CD4-positive, alpha-beta T cell treated with Interleukin-1 beta for 1 hour (primary cell): ENCODE results near the gene TBC1D7.

Source experiments
- DNase-seq, 2 donors: peaks; one replicate each; pipeline ENCODE4 v3.0.0-alpha.2; 2020 to 2022

TBC1D7 gene

DNA sequence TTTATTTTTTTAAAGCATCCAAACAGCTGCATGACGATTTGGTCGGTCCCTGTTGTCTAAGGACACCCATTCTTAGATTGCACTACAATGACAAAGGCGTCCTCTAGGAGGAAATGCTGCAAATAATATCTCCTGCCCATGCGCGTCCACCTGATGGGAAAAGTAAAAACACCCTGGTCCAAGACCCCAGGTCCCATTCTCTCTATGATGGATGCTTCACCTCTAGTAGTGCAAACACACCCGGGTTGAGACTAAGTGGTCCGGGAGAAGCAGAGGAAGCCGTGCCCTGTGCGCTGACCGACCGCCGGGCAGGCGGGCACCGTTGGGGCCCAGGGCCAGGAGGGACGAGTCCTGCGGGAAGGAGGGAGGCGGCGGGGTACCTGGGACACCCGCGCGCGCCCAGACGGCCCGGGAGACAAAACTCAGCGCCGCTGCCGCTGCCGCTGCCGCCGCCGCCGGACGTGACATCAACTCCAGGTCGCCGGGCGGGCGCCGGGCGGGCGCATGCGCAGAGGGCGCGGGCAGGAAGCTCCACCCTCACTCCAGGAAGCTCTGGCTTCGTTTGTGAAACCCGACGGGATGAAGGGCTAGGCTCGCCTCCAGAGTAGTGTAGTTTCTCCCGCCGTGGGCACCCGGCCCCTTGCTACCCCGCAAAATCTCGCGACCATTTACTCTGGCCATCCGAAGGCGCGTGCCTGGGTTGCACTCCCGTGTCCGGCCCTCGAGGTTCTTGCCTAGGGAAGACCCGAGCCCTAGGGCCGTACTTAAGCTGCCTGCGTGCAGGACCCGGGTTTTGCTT is at the start of gene TBC1D7:
Gene TBC1D7 (minus strand): TSS at position 462 of the 799 bp plus-strand sequence. CDS start 1,639 bp downstream, outside the sequence.
- peak; percentile 94 for DNase-seq

DNA sequence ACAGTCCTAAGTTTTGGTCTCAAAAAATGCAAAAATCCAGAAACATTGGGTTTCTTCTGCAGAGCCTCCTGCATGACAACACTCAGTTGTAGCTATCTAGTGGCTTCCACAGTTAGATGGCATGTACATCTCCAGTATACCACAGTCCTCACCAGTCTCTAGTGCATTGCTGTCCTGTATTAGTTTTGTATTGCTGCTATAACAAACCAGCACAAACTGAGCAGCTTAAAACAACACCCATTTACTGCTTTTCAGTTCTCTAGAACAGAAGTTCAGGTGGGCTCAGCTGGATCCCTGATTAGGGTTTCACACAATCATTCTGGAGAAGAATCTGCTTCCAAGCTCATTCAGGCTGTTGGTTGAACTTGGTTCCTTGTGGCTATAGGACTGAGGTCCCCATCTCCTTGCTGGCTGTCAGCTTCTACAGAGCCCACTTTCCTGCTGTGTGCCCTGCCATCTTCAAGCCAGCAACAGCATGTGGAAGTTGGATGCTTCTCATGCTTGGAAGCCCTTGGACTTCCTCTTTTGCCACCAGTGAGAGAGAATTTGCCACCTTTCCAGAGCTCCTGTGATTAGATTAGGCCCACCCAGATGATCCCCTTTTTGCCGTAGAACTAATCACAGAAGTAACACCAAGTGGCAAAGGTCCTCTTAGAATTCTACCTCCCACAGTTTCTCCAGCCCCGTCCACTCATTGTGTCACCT is 48.9 kb upstream of the TBC1D7 start:
- no peak for DNase-seq

DNA sequence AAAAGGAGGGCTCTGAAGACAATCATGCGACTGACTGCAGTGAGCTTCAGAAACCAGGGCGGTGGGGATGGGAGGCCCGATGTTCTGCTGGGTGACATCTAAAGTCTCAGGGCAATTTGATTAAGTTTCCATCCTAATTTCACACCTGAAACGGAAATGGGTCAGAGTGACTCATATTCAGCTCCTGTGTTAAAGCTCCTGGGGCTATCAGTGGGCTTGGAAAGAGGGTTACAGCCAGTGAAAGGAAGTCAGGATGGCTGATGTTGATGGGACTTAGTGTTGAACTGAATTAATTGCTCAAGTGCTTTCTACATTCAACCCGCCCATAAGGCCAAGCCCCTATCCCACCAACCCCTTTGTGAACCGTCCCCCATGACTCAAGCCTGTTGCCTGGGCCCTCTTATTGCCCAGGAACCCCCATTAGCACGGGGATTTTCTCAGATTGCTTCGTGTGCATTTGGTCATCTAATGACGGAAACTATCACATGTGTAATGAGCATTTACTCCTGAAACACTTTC is 47.1 kb upstream of the TBC1D7 start:
- DNase-seq = peak in 1 of 2 donors; percentile 35

DNA sequence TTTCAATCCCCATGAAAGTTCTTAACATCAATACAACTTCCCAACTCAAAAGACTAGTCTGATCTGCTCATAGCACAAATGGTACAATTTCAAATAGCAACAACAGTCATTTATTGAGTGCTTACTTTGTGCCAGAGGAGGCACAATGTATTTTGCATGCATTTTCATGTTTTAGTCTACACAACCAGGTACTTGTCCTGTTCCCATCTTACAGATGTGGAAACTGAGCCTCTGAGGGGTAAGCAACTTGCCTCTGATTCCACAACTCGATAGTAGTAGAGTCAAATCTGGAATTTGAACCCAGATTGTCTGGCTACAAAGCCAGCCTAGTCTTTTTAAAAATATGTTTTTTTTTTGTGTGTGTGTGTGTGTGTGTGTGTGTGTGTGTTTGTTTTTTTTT is 45.6 kb upstream of the TBC1D7 start:
- no peak for DNase-seq

DNA sequence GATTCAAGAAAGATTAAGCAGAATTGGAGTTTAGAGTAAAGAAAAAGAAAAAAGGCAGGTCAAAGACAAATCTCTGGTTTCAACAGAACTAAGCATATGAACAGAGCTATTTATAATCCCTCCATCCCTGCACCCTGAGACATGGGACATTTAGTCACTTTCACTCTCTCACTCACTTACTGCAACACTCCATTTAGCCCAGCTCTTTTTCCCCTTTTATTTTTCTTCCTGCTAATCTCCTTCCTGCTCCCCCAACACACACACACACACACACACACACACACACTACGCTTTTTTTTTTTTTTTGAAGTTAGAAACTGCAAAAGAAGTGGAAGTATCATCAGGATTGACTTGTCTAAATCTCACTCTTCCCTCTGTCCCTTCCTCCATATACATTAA is 45.1 kb upstream of the TBC1D7 start:
- DNase-seq = no peak

DNA sequence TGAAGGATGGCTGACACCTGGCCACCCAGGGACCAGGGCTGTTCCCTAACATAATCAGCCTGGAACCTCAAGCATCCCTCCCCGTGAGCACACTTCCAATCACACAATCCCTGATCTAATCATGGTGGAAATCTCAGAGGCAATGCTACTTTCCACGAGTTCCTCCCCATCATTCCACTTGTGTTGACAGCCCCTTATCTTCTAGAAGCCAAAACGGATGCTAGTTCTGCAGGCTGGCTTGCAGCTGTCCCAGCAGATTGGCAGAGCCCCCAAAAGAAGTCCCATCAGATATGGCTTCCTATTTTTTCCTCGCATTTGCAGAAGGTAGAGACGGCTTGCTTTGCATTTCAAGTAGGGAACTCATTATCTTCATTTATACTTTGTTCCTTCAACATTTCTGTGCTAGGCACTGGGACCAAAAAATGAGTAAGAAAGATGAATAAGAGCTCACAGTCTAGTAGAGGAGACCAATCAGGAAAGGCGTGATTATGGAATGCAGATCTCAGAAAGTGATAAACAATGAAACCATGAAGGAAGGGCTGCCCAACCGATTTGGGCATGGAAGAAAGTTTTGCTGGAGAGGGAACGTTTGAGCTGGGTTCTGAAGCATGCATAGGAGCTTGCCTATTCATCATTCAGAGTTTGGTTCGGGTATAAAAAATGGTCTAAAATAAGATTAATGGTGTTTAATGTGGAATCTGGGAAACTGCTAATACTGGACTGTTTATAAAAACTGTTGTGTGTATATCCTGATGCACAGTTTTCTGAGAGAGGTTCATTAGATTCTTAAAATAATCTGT is 44.6 kb upstream of the TBC1D7 start:
- no peak for DNase-seq

DNA sequence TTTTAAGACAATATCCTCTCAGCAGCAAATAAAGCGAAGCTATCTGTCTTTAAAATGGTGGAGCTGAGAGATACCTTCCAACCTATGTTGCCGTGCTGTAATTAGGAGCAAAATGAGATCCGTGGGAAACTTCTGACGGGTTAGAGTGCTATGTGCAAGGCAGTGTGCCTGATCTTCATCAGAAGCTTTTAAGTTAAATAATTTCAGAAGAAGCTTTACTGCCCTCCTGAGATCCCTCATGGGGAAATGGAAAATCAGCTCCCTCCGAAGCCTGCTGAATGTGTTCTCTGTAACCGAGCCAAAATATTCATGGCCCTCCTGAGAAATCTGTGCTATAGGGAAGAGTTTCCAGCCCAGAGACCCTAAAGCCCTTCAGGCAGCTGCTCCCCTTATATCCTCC is 43.7 kb upstream of the TBC1D7 start:
- DNase-seq = no peak

DNA sequence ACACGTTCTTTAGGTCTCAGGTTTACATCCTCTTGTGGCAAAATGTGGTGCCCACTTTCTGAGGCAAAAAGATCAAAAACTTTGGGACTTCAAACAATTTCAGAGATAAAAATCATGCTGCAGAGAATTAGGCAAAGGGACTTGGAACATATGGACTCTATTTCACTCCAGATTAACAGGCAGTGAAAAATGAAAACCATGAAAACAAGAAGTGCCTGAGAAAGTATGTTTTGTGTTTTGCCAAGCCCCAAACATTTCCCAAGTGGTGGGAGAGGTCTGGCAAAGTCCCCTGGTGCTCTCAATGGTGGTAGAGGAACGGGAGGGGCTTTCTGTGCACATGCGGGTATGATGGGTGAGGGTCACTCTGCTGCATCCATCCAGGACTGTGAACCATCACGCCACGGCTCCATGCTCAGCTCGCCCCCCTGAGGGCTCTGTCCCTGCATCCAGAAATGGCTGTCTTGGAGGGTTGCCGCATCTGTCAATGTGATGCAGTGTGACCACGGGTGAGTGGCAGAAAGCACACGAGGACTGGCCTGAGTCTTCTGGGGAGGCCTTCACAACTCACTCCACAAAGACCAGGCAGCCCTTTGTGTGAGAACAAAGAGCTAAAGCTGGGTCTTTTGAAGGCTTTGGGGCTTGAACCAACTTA is 43.2 kb upstream of the TBC1D7 start:
- no peak for DNase-seq

DNA sequence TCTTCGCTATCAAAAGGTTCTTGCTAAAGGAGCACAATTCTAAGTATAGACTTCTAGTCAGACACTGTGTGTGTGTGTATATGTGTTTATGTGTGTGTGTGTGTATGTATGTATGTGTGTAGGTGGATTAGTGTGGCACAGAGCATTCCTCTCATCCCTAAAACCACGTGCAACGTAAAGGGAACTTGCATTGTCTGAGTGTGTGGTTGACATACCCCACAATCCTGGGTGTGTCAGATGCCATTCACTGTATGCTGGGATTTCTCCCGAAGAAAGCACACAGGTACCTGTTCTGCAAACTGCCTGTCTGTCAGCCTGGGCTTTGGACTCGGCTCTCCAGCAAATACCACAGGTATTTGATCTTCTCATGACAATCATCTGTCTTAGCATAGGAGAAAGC is 42.3 kb upstream of the TBC1D7 start:
- no peak for DNase-seq

DNA sequence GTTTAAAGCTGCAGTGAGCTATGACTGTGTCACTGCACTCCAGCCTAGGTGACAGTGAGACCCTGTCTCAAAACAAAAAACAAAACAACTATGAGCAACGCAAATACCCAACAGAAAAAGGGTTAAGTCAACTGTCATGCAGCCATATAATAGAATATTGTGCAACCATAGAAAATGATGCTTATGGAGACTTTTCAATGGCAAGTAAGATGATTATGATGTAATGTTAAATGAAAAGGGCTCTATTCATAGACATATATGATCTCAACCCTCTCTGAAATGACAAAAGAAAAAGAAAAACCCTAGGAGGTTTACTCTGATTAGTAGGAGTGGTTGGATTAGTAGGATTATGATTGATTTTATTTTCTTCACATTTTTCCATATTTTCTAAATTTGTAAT is 41.3 kb upstream of the TBC1D7 start:
- no peak for DNase-seq

DNA sequence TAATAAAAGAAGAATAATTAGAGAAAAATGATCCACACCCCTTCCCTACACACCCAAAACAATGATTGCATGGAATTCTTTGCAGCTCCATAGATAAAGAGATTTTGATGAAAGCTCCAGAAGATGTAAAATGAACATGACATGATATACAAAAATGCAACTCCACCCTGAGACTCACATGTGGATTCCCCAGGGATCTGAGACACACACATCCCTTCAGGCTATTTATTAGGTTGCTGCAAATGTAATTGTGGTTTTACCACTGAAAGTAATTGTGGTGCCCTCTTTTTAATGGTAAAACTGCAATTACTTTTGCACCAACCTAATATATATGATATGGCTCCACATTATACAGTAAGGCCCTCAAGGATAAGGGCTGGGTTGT is 40.4 kb upstream of the TBC1D7 start:
- DNase-seq = no peak

DNA sequence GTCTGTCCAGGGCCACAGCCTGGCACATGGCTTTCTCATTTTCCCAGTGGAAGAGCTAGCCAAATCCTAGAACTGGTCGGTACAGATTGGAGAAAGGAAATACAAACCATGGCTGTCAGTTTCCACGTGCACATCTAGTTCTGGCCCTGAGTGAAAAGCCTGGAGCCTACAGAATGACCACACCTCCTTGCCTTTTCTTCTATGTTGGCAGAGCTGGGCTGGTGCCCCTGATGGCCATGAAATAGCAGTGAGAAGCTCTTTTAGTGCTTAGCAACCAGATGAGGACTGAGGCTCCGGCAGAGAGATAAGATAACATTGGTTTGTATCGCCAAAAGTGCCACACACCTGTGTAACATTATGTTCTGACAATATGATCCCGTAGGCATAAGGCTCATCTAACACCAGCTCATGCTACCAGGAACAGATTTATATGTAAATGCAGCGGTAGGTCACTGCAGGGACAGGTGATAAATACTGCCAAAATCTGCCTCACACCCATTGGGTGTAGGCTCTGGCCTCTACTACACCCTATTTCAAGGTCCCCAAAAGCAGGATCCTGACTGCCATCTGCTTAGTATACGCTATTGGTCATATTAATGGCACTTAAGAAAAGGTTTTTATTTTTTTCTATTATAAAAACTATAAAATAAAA is 39.9 kb upstream of the TBC1D7 start:
- DNase-seq = no peak

DNA sequence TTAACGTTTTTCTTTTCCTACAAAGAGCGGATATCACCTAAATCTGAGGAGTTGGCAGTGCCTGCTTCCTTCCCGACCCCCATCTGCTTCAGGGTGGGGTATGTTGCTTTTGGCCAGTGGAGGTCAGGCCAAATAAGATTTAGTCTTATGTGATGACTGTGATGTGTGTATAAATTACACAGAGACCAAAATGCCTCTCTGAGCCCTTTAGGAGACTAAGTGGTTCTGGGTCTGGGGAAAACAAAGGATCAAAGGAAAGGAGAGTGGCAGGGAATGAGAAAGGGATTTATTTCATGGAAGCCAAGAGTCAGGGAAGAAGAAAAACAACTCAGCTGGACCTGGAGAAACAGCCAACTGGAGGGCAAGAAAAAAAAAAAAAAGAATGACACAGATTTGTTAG is 39.1 kb upstream of the TBC1D7 start:
- DNase-seq = no peak

DNA sequence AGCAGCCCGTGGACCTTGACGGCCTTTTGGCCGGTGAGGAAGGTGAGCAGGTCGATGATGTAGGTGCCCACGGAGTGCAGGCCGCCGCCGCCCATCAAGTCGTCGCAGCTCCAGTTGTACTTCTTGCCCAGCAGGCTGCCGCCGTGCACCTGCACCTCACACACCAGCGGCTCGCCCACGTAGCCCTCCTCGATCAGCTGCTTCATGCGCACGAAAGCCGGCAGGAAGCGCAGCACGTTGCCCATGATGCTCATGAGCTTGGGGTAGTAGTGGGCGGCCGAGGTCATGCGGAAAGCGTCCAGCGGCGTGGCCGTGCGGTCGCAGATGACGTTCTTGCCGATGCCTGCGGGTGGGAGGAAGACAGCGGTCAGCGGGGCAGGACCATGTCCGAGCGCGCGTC is 37.0 kb upstream of the TBC1D7 start:
- no peak for DNase-seq

DNA sequence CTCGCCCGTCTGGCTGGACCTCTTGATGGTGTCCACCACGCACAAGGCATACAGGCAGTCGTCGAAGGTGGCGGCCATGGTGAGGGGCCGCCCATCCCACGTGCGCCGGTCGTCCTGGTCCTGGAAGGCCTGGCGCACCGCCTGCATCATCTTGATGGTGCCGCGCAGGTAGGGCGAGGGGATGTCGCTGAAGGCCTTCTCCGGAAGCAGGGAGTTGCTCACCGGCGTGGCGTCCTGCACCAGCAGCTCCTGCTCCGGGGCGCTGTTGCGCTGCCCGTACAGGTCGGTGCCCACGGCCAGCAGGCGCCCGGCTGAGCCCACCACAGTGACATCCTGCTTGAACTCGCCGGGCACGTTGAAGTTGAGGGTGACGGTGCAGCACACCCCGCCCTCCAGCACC is 36.5 kb upstream of the TBC1D7 start:
- no peak for DNase-seq

DNA sequence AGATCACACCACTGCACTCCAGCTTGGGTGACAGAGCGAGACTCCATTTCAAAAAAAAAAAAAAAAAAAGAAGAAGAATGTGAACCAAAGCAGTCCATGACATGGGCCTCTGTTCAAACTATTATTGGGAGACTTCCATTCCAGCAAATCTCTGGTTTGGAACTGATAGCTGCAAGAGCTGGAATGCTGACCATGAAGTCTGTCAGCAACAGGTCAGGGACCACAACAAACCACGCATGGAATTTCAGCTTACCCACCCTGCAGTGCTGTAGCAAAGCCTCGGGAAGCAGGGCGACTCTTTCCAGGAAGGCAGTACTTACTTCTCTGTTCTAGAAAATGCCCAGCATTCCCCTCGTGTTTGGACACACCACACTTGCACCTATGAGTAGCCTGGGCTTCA is 34.1 kb upstream of the TBC1D7 start:
- no peak for DNase-seq

DNA sequence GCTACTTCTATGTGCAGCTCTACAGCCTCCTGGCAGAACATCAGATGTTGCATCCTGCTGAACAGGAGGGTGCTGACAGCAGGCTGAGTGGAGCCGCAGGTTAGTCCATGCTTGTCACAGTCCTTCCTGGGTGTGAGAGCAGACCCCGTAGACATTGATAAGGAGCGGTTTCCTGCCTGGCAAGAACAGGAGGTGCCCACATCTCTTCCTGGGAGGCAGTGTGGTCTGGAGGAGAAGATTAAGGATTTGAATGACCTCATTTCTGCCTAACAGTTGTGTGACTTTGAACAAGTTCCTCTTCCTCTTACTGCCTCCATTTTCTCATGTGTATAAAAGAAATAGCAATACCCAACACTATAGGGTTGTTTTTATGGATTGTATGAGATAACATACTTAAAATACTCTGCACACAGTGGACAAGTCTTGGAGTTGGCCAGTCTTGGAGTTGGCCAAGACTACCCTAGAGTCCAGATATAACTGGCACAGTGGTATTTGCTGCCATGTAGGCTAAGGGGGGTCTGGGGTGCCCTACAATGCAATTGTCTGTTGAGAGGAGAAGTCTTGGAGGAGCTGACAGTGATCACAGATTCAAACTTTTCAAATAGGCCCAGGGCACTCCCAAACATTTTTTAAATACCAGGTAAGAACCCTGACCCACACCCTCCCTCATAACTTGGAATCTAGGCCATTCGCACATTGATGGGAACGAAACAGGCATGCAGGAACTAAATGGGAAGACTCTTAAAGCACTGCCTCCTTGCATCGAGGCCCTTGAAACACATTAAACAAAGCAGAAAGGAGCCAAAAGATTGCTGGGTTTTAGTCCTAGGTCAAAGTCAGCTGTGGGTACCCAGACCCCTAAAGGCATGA is 32.6 kb upstream of the TBC1D7 start:
- no peak for DNase-seq

DNA sequence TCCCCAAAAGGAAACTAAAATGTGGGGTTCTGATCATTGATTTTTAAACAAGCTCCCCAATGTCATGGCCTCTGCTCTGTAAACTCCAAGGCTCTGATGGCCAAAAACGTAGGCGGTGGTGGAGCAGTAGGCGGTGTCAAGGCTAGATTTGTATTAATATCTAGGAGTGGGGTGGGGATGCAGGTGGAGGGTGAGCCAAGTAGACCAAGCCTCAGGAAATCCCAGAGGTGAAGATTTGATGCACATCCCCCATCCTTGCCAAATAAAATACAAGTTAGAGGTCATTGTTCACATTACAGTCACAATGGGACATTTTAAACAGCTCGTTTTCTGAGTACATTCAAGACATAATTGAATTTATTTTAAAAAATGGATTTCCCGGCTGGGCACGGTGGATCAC is 30.9 kb upstream of the TBC1D7 start:
- no peak for DNase-seq

DNA sequence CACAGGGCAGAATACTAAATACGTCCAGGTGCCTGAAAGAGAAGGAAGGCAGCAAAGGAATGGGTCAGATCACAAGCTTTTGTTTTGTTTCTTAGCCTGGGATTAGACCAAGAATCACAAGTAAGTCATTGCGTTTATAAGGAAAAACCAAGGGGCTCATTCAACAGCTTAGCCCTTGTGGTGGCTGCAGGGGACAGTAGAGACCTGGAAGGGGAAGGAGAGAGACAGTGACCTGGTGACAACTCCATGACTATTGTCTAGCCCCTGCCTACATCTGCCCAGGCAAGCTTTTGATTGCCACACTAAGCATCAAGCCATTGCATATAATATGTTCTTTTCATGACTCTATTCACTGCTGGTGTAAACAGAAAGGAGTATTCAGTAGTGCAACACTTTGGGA is 30.2 kb upstream of the TBC1D7 start:
- no peak for DNase-seq

DNA sequence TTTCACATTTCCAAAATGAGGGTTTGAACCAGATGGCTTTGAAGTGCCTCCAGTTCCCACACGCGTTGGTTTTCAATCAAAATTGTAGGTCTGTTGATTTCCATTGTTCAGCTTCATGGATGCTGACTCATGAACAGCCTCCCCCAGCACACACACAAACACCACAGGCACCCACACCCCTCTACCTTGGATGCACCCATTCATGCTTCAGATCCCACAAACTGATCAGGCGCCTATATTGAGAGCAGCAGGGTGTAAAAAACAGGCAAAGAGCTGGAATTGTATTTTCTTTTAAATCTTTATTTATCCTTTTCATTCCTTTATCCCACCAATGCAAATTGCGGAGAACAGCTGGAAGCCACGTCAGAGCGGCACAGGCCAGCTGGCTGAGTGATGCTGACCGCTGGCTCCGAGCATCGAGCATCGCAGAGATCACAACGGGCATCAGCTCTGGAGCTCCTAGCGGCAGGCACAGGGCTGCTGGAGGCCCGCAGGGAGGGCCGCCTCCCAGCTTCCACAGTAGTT is 29.3 kb upstream of the TBC1D7 start:
- no peak for DNase-seq
